MM.1S (cell line): ENCODE measurements around the gene GAPDHS.

Source experiments
- DNase-seq: peaks from one replicate; pipeline ENCODE4 v3.0.0-alpha.2; 2015
- H2AFZ ChIP-seq: fragments of 300-600 bp; sonication (generic); 2 replicates; pipeline ENCODE4 v1.6.0; 2016; ENCODE audit warnings: antibody characterized with exemption, low read length
- H3F3A ChIP-seq: fragments of 300-600 bp; sonication (generic); 2 replicates; pipeline ENCODE4 v1.6.1; 2016; ENCODE audit warnings: mild to moderate bottlenecking, antibody characterized with exemption, low read length, moderate library complexity, mixed read lengths; ENCODE audit not compliant: insufficient read depth
- H3K27ac ChIP-seq: fragments of 300-600 bp; sonication (generic); 2 replicates; pipeline ENCODE4 v1.5.1; 2016; ENCODE audit warnings: mild to moderate bottlenecking, low read length
- H3K27me3 ChIP-seq: fragments of 300-600 bp; sonication (generic); replicated peaks from 2 replicates; pipeline ENCODE4 v1.6.0; 2016; ENCODE audit warnings: low read length; ENCODE audit not compliant: insufficient read depth
- H3K36me3 ChIP-seq: fragments of 300-600 bp; sonication (generic); replicated peaks from 2 replicates; pipeline ENCODE4 v1.6.1; 2016; ENCODE audit warnings: mild to moderate bottlenecking, low read length, mixed read lengths; ENCODE audit not compliant: insufficient read depth
- H3K4me1 ChIP-seq: fragments of 300-600 bp; sonication (generic); 2 replicates; pipeline ENCODE4 v1.6.1; 2016; ENCODE audit warnings: low read length, mixed read lengths
- H3K4me2 ChIP-seq: fragments of 300-600 bp; sonication (generic); 2 replicates; pipeline ENCODE4 v1.6.0; 2016; ENCODE audit warnings: low read depth, low read length
- H3K4me3 ChIP-seq: fragments of 300-600 bp; sonication (generic); 2 replicates; pipeline ENCODE4 v1.5.1; 2016; ENCODE audit warnings: low read length, mixed read lengths
- H3K79me2 ChIP-seq: fragments of 300-600 bp; sonication (generic); 2 replicates; pipeline ENCODE4 v1.6.1; 2016; ENCODE audit warnings: mixed run types, low read length, mixed read lengths
- H3K9ac ChIP-seq: fragments of 300-600 bp; sonication (generic); 2 replicates; pipeline ENCODE4 v1.6.1; 2016; ENCODE audit warnings: low read length, mixed read lengths
- H3K9me2 ChIP-seq: fragments of 300-600 bp; sonication (generic); replicated peaks from 2 replicates; pipeline ENCODE4 v1.6.1; 2016; ENCODE audit warnings: mild to moderate bottlenecking, low read length, mixed read lengths; ENCODE audit not compliant: insufficient read depth
- H3K9me3 ChIP-seq: fragments of 300-600 bp; sonication (generic); replicated peaks from 2 replicates; pipeline ENCODE4 v1.6.1; 2016; ENCODE audit warnings: mild to moderate bottlenecking, low read length, mixed read lengths; ENCODE audit not compliant: insufficient read depth
- H4K20me1 ChIP-seq: fragments of 300-600 bp; sonication (generic); 2 replicates; pipeline ENCODE4 v1.6.1; 2016; ENCODE audit warnings: mild to moderate bottlenecking, low read length, moderate library complexity, mixed read lengths; ENCODE audit not compliant: insufficient read depth
- CTCF ChIP-seq: fragments of 300-600 bp; sonication (generic); IDR thresholded peaks from 2 replicates; pipeline ENCODE4 v1.5.1; 2016; ENCODE audit warnings: antibody characterized with exemption, low read length, mixed read lengths
- EZH2 ChIP-seq: fragments of 300-600 bp; sonication (generic); optimal IDR thresholded peaks from 2 replicates; pipeline ENCODE3; 2017; ENCODE audit warnings: low read depth, mild to moderate bottlenecking, antibody characterized with exemption, low read length, mixed read lengths
- EZH2phosphoT487 ChIP-seq: fragments of 300-600 bp; sonication (generic); IDR thresholded peaks from 2 replicates; pipeline ENCODE4 v1.6.1; 2018; ENCODE audit warnings: antibody characterized with exemption, low read length

The GAPDHS gene

DNA sequence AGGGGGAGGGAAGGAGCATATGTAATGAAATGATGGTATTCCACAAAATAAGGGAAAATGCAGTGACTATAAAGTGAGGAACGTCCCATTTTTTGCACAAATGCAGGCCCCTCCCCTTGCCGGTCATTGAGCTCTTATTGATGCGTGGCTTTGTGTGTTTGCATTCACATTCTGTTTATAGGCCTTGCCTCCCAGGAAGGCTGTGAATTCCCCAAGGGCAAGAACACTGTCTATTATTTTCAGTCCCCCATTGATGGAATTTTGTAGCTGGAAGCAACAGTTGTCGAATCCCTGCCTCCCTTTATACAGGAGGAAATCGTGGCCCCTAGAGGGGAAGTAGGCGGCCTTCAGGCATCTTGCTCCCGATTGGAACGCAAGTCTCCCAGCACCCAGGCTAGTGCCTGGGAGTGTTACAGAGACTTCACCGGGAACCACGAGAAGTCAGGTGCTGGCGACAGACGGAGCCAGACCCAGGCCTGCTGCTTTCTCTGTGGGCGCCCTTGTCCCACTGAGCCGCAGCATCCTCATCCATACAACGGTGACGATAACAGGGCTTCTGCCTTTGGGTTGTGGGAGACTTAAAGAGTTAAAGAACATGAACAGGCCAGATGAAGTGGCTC lies 12.0 kb upstream of the GAPDHS start:
- Histone ChIP-seq H3K4me1 (no peaks in the 10 kb centered on the region), H3F3A (no peaks in the 10 kb centered on the region), H3K27ac (no peak overlapping the region), H3K9me3 (no peaks in the 10 kb centered on the region), H3K9me2 (no peaks in the 10 kb centered on the region), H3K79me2 (no peaks in the 10 kb centered on the region), H3K4me2 (no peak overlapping the region), H3K27me3 (peaks cover 85% of the 10 kb centered on the region), H3K9ac (no peak overlapping the region), H4K20me1 (no peaks in the 10 kb centered on the region), H2AFZ (no peak overlapping the region), H3K4me3 (no peak overlapping the region), H3K36me3 (no peaks in the 10 kb centered on the region)
- TF ChIP-seq CTCF (no peak), EZH2 (no peak), EZH2phosphoT487 (no peak)
- no peak for DNase-seq

- Histone ChIP-seq H3K27ac (no peak overlapping the region), H3K36me3 (no peaks in the 10 kb centered on the region), H3K4me3 (no peak overlapping the region), H3K4me2 (no peak overlapping the region), H3K4me1 (no peaks in the 10 kb centered on the region), H3K9me3 (no peaks in the 10 kb centered on the region), H3K27me3 (peaks cover 79% of the 10 kb centered on the region), H3K79me2 (no peaks in the 10 kb centered on the region), H3K9ac (no peak overlapping the region), H3F3A (no peaks in the 10 kb centered on the region), H2AFZ (no peak overlapping the region), H3K9me2 (no peaks in the 10 kb centered on the region), H4K20me1 (no peaks in the 10 kb centered on the region)
- no peak for DNase-seq
- TF ChIP-seq CTCF = no peak
- no peak for TF ChIP-seq EZH2
- TF ChIP-seq EZH2phosphoT487 = no peak
Measured at GRCh38 chr19:35522745-35523327, 10.4 kb upstream of the GAPDHS start.

- H3K4me2 ChIP-seq = no peak overlapping the region
- H3K27me3 ChIP-seq = peaks cover 79% of the 10 kb centered on the region
- H3K9me3 ChIP-seq = no peaks in the 10 kb centered on the region
- no peaks in the 10 kb centered on the region for H3K36me3 ChIP-seq
- H3F3A ChIP-seq = no peaks in the 10 kb centered on the region
- H3K9me2 ChIP-seq = no peaks in the 10 kb centered on the region
- H3K9ac ChIP-seq = no peak overlapping the region
- no peaks in the 10 kb centered on the region for H3K79me2 ChIP-seq
- no peak overlapping the region for H3K27ac ChIP-seq
- no peak overlapping the region for H2AFZ ChIP-seq
- no peak overlapping the region for H3K4me3 ChIP-seq
- no peaks in the 10 kb centered on the region for H3K4me1 ChIP-seq
- TF ChIP-seq EZH2phosphoT487 (no peak), EZH2 (no peak), CTCF (no peak)
- no peaks in the 10 kb centered on the region for H4K20me1 ChIP-seq
- no peak for DNase-seq
Measured at GRCh38 chr19:35524181-35524837, 8.9 kb upstream of the GAPDHS start.
